Mesothelial cell of epicardium (in vitro differentiated cells): ENCODE data around the gene SFT2D3. TPM values are rescaled to one million over a fixed set of nuclear protein-coding genes. Genes with fewer than 3 reads are reported as not detected.

ENCODE experiments used
- DNase-seq, 2 experiments: peaks; one replicate each; pipeline ENCODE4 v3.0.0; 2021; ENCODE audit warnings: low spot score in 2 of 2; ENCODE audit not compliant: unreplicated experiment in 2 of 2
- H3K27ac Mint-ChIP-seq: 2 replicates; pipeline ENCODE4 v1.8.0; 2021; ENCODE audit warnings: mixed read lengths
- H3K27me3 Mint-ChIP-seq: 2 replicates; pipeline ENCODE4 v1.8.0; 2021; ENCODE audit warnings: low read depth, mixed read lengths
- H3K36me3 Mint-ChIP-seq: 2 replicates; pipeline ENCODE4 v1.8.0; 2021; ENCODE audit warnings: mixed read lengths
- H3K4me1 Mint-ChIP-seq: 2 replicates; pipeline ENCODE4 v1.8.0; 2021; ENCODE audit warnings: mixed read lengths
- H3K4me3 Mint-ChIP-seq: 2 replicates; pipeline ENCODE4 v1.8.0; 2021; ENCODE audit warnings: mild to moderate bottlenecking, moderate library complexity, mixed read lengths
- H3K9me3 Mint-ChIP-seq: 2 replicates; pipeline ENCODE4 v1.8.0; 2021; ENCODE audit warnings: mixed read lengths
- CTCF ChIP-seq: fragments of 200-600 bp; sonication (generic); IDR thresholded peaks from one replicate; pipeline ENCODE4 v1.5.0; 2021; ENCODE audit warnings: antibody characterized with exemption; ENCODE audit not compliant: unreplicated experiment
- total RNA-seq: library from RNA; stranded (reverse); gene quantifications from 3 replicates; pipeline ENCODE4 v1.2.1, GENCODE V29; 2021

Gene SFT2D3
- total RNA-seq, 1 donor from 2014 or later = 12.9 TPM

GRCh38 chr2:127706215-127706990 lies 5.1 kb downstream of the SFT2D3 start:
- H3K9me3 Mint-ChIP-seq = no peaks in the 10 kb centered on the region
- H3K4me3 Mint-ChIP-seq = no peak overlapping the region
- no peak overlapping the region for H3K27ac Mint-ChIP-seq
- peaks cover 24% of the 10 kb centered on the region for H3K4me1 Mint-ChIP-seq
- peaks cover 19% of the 10 kb centered on the region for H3K36me3 Mint-ChIP-seq
- H3K27me3 Mint-ChIP-seq = no peaks in the 10 kb centered on the region
- no peak for TF ChIP-seq CTCF
- DNase-seq = no peak

GRCh38 chr2:127707890-127708648 lies 6.8 kb downstream of the SFT2D3 start:
- no peak for DNase-seq
- H3K27me3 Mint-ChIP-seq = no peaks in the 10 kb centered on the region
- H3K36me3 Mint-ChIP-seq = peaks cover 22% of the 10 kb centered on the region
- H3K4me3 Mint-ChIP-seq = no peak overlapping the region
- H3K27ac Mint-ChIP-seq = no peak overlapping the region
- no peak for TF ChIP-seq CTCF
- H3K9me3 Mint-ChIP-seq = no peaks in the 10 kb centered on the region
- H3K4me1 Mint-ChIP-seq = peaks cover 15% of the 10 kb centered on the region

GRCh38 chr2:127709336-127709735 lies 8.0 kb downstream of the SFT2D3 start:
- H3K36me3 Mint-ChIP-seq = peaks cover 21% of the 10 kb centered on the region

GRCh38 chr2:127712999-127713398 lies 11.7 kb downstream of the SFT2D3 start:
- no peaks in the 10 kb centered on the region for H3K27me3 Mint-ChIP-seq
- no peak for TF ChIP-seq CTCF
- no peaks in the 10 kb centered on the region for H3K9me3 Mint-ChIP-seq
- no peak overlapping the region for H3K4me3 Mint-ChIP-seq
- no peaks in the 10 kb centered on the region for H3K4me1 Mint-ChIP-seq
- no peak overlapping the region for H3K27ac Mint-ChIP-seq
- H3K36me3 Mint-ChIP-seq = peaks cover 20% of the 10 kb centered on the region
- DNase-seq = no peak

More at GRCh38 chr2:127709336-127709735, 8.0 kb downstream of the SFT2D3 start:
- TF ChIP-seq CTCF = no peak
- H3K27ac Mint-ChIP-seq = no peak overlapping the region
- H3K9me3 Mint-ChIP-seq = no peaks in the 10 kb centered on the region
- DNase-seq = no peak
- no peak overlapping the region for H3K4me3 Mint-ChIP-seq
- no peaks in the 10 kb centered on the region for H3K27me3 Mint-ChIP-seq
- peaks cover 10% of the 10 kb centered on the region for H3K4me1 Mint-ChIP-seq

GRCh38 chr2:127713562-127713961 lies 12.3 kb downstream of the SFT2D3 start:
- no peaks in the 10 kb centered on the region for H3K27me3 Mint-ChIP-seq
- no peaks in the 10 kb centered on the region for H3K4me1 Mint-ChIP-seq
- no peak for DNase-seq
- H3K27ac Mint-ChIP-seq = no peak overlapping the region
- no peaks in the 10 kb centered on the region for H3K9me3 Mint-ChIP-seq
- no peak overlapping the region for H3K4me3 Mint-ChIP-seq
- TF ChIP-seq CTCF = no peak
- peaks cover 23% of the 10 kb centered on the region for H3K36me3 Mint-ChIP-seq
